HG02642 (cell line): ENCODE measurements around the gene RIMBP2.

Source experiments
- ATAC-seq: cut with Tn5 transposase; IDR thresholded peaks from one replicate; pipeline ENCODE4 v1.9.1; 2021; ENCODE audit warnings: mild to moderate bottlenecking; ENCODE audit not compliant: unreplicated experiment, poor library complexity

The RIMBP2 gene

GRCh38 chr12:130438711-130439110 is 277.4 kb downstream of the RIMBP2 start:
- ATAC-seq, result no peak

- no peak for ATAC-seq
Observed at GRCh38 chr12:130438243-130438620, 277.9 kb downstream of the RIMBP2 start.

- no peak for ATAC-seq
Observed at GRCh38 chr12:130437555-130438242, 278.4 kb downstream of the RIMBP2 start.

GRCh38 chr12:130436741-130437501 is 279.2 kb downstream of the RIMBP2 start:
- no peak for ATAC-seq

- ATAC-seq, result no peak
Observed at GRCh38 chr12:130435826-130436225, 280.3 kb downstream of the RIMBP2 start.

GRCh38 chr12:130435331-130435730 is 280.8 kb downstream of the RIMBP2 start:
- ATAC-seq, result no peak

- no peak for ATAC-seq
Observed at GRCh38 chr12:130434560-130434959, 281.5 kb downstream of the RIMBP2 start.

GRCh38 chr12:130433834-130434233 is 282.3 kb downstream of the RIMBP2 start:
- no peak for ATAC-seq

GRCh38 chr12:130433411-130433810 is 282.7 kb downstream of the RIMBP2 start:
- no peak for ATAC-seq

GRCh38 chr12:130431176-130431575 is 284.9 kb downstream of the RIMBP2 start:
- no peak for ATAC-seq

GRCh38 chr12:130429656-130430505 is 286.2 kb downstream of the RIMBP2 start:
- no peak for ATAC-seq

GRCh38 chr12:130428116-130428515 is 288.0 kb downstream of the RIMBP2 start:
- no peak for ATAC-seq

GRCh38 chr12:130427381-130427887 is 288.7 kb downstream of the RIMBP2 start:
- ATAC-seq, result no peak

- no peak for ATAC-seq
Observed at GRCh38 chr12:130425698-130426245, 290.3 kb downstream of the RIMBP2 start.

- no peak for ATAC-seq
Observed at GRCh38 chr12:130424858-130425697, 291.0 kb downstream of the RIMBP2 start.

GRCh38 chr12:130423991-130424857 is 291.9 kb downstream of the RIMBP2 start:
- ATAC-seq, result no peak

- no peak for ATAC-seq
Observed at GRCh38 chr12:130423136-130423535, 293.0 kb downstream of the RIMBP2 start.

GRCh38 chr12:130422676-130423075 is 293.4 kb downstream of the RIMBP2 start:
- ATAC-seq, result no peak

- ATAC-seq, result no peak
Observed at GRCh38 chr12:130421896-130422295, 294.2 kb downstream of the RIMBP2 start.
